ENCODE measurements around the gene CAVIN4.

CAVIN4 gene

GRCh38 chr9:100591139-100591538 is 13.3 kb downstream of the CAVIN4 start:
- no peak for DNase-seq

GRCh38 chr9:100591639-100592412 is 13.9 kb downstream of the CAVIN4 start:
- no peak for DNase-seq

GRCh38 chr9:100595391-100596199 is 17.7 kb downstream of the CAVIN4 start:
- DNase-seq = no peak

GRCh38 chr9:100597236-100597635 is 19.4 kb downstream of the CAVIN4 start:
- no peak for DNase-seq

- DNase-seq = peak; percentile 80
Observed at GRCh38 chr9:100598641-100599145, 20.8 kb downstream of the CAVIN4 start.

- no peak for DNase-seq
Observed at GRCh38 chr9:100600521-100601079, 22.7 kb downstream of the CAVIN4 start.

- no peak for DNase-seq
Observed at GRCh38 chr9:100601216-100601615, 23.3 kb downstream of the CAVIN4 start.

- no peak for DNase-seq
Observed at GRCh38 chr9:100602342-100602801, 24.5 kb downstream of the CAVIN4 start.

- no peak for DNase-seq
Observed at GRCh38 chr9:100605405-100605804, 27.5 kb downstream of the CAVIN4 start.

GRCh38 chr9:100619194-100619593 is 41.3 kb downstream of the CAVIN4 start:
- DNase-seq = no peak

- DNase-seq = no peak
Observed at GRCh38 chr9:100619665-100620064, 41.8 kb downstream of the CAVIN4 start.

- DNase-seq = no peak
Observed at GRCh38 chr9:100623969-100624368, 46.1 kb downstream of the CAVIN4 start.

GRCh38 chr9:100626949-100627348 is 49.1 kb downstream of the CAVIN4 start:
- DNase-seq = no peak

- DNase-seq = no peak
Observed at GRCh38 chr9:100637787-100638186, 59.9 kb downstream of the CAVIN4 start.

All from activated CD4-positive, CD25-positive, alpha-beta regulatory T cell treated with anti-CD3 and anti-CD28 coated beads, Interleukin-2, amount 50 U/mL, for 72 hours (primary cell).